Esophagus (tissue), 2 donors: ENCODE results near the gene MRGPRF. TPM values are rescaled to one million over a fixed set of nuclear protein-coding genes. Genes with fewer than 3 reads are reported as not detected.

ENCODE experiments used
- H3K27ac ChIP-seq, 2 donors: one replicate each; pipeline ENCODE4 v1.5.1; 2013; ENCODE audit warnings: low read depth in 2 of 2, mild to moderate bottlenecking in 2 of 2, inconsistent platforms in 1 of 2, low read length in 1 of 2, moderate library complexity in 1 of 2
- H3K27me3 ChIP-seq, 2 donors: one replicate each; pipeline ENCODE4 v1.6.1; 2013; ENCODE audit warnings: low read length in 2 of 2, control low read depth in 1 of 2, mild to moderate bottlenecking in 1 of 2; ENCODE audit not compliant: insufficient read depth in 2 of 2, control insufficient read depth in 1 of 2
- H3K36me3 ChIP-seq, 2 donors: one replicate each; pipeline ENCODE4 v1.6.1; 2013; ENCODE audit warnings: low read length in 1 of 2; ENCODE audit not compliant: control insufficient read depth in 2 of 2, insufficient read depth in 2 of 2
- H3K4me1 ChIP-seq, 2 donors: one replicate each; pipeline ENCODE4 v1.6.1; 2013; ENCODE audit warnings: low read length in 1 of 2; ENCODE audit not compliant: control insufficient read depth in 2 of 2, insufficient read depth in 2 of 2
- H3K4me3 ChIP-seq, 2 donors: one replicate each; pipeline ENCODE4 v1.5.1; 2013; ENCODE audit warnings: low read length in 2 of 2, mild to moderate bottlenecking in 2 of 2, low read depth in 1 of 2, moderate library complexity in 1 of 2
- H3K9me3 ChIP-seq, 2 donors: one replicate each; pipeline ENCODE4 v1.6.1; 2013; ENCODE audit warnings: mild to moderate bottlenecking in 2 of 2, low read depth in 1 of 2, low read length in 1 of 2, moderate library complexity in 1 of 2; ENCODE audit not compliant: control insufficient read depth in 2 of 2, insufficient read depth in 1 of 2
- WGBS, 2 donors: extraction: QIAGEN DNeasy Blood & Tissue Kit; methylation state at CpG; one replicate each; pipeline ENCODE4 v1.1.7; 2013; 5-methylcytosine and 5-hydroxymethylcytosine counted together
- polyA plus RNA-seq, 2 donors: library from polyadenylated mRNA; stranded (reverse); fragments of 200-250 nt; gene quantifications; one replicate each; pipeline ENCODE4 v1.2.3, GENCODE V29; 2013
- donor health status: healthy with polysubstance abuse.
- donor health status: Bipolar disorder and iron deficiency.

The MRGPRF gene
- polyA plus RNA-seq, 2 donors = 5.3 to 14.7 TPM

DNA sequence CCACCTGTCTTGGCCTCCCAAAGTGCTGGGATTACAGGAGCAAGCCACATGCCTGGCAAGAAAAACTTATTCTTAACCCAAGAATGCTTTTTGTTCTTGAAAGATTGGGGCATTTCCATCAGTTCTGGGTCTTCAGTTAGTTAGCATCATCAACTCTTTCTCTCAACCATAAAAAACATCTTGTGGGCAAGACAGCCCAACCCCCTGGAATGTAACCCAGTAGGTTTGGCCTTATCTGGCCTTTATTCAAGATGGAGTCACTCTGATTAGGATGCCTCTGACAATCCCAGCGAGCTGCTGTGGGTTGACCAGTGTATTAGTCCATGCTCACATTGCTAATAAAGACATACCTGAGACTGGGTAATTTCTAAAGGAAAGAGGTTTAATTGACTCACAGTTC, 26.5 kb upstream of the MRGPRF start:
- Histone ChIP-seq H3K27me3 (no peaks in the 10 kb centered on the region), H3K36me3 (no peaks in the 10 kb centered on the region), H3K4me3 (no peak overlapping the region), H3K27ac (no peak overlapping the region), H3K9me3 (no peaks in the 10 kb centered on the region), H3K4me1 (peaks cover 0 to 2% of the 10 kb centered on the region in 2 donors)
- 75 to 86% methylated on average over 1 of the region's 1 CpG for WGBS, 2 donors

DNA sequence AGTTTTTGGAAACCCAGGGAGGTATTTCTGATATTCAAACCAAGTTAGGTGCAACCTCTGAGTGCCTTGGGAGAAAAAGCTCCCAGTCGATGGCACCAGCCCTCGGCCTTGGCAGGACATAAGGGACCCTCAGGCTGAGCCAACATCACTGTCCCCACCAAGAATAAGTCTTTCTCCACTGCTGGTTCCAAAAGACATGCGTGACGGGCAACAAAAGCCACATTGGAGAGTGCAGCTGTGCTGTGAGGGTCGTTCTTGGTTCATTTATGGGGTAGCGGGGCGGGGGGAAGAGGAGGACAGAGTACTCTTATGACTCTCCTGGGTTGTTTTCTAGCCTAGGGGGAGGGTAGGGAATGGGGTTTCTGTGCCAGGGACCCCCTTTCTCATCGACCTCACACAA, 24.5 kb upstream of the MRGPRF start:
- peak overlapping the region in 1 of 2 donors; percentile 24 for H3K27ac ChIP-seq
- H3K27me3 ChIP-seq = no peaks in the 10 kb centered on the region
- 77 to 81% methylated on average over 8 of the region's 8 CpGs for WGBS, 2 donors
- H3K9me3 ChIP-seq = peaks cover 0 to 2% of the 10 kb centered on the region in 2 donors
- no peak overlapping the region for H3K4me3 ChIP-seq
- H3K4me1 ChIP-seq = no peaks in the 10 kb centered on the region
- H3K36me3 ChIP-seq = no peaks in the 10 kb centered on the region

- no peak overlapping the region for H3K27ac ChIP-seq
- no peaks in the 10 kb centered on the region for H3K36me3 ChIP-seq
- H3K9me3 ChIP-seq = peaks cover 0 to 2% of the 10 kb centered on the region in 2 donors
- 85 to 88% methylated on average over 18 of the region's 18 CpGs for WGBS, 2 donors
- H3K4me1 ChIP-seq = no peaks in the 10 kb centered on the region
- H3K4me3 ChIP-seq = no peak overlapping the region
- no peaks in the 10 kb centered on the region for H3K27me3 ChIP-seq
These were observed 24.0 kb upstream of the MRGPRF start for GRCh38 chr11:69037074-69037473.

DNA sequence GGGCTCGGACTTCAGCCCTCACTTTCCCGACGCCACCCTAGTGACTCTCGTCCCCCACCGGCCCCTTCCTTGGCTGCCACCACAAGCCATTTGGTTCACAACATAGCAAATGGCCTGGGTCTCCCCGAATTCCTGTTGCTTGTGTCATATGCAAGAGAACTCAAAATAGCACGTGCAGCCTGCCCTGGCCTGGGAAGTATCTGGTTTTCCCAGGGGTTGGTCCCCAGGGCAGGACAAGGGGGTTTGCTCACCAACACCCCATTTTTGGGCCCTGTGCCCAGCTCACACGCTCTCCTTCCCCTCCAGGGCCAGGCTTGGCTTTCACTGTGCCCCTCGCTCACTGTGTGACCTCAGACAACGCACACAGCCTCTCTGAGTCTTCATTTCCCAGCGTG, 22.9 kb upstream of the MRGPRF start:
- WGBS, 2 donors = 65 to 72% methylated on average over 11 of the region's 11 CpGs
- Histone ChIP-seq H3K4me3 (no peak overlapping the region), H3K4me1 (no peaks in the 10 kb centered on the region), H3K9me3 (peaks cover 0 to 2% of the 10 kb centered on the region in 2 donors), H3K27me3 (no peaks in the 10 kb centered on the region), H3K36me3 (no peaks in the 10 kb centered on the region), H3K27ac (peak overlapping the region in 1 of 2 donors; percentile 61)

DNA sequence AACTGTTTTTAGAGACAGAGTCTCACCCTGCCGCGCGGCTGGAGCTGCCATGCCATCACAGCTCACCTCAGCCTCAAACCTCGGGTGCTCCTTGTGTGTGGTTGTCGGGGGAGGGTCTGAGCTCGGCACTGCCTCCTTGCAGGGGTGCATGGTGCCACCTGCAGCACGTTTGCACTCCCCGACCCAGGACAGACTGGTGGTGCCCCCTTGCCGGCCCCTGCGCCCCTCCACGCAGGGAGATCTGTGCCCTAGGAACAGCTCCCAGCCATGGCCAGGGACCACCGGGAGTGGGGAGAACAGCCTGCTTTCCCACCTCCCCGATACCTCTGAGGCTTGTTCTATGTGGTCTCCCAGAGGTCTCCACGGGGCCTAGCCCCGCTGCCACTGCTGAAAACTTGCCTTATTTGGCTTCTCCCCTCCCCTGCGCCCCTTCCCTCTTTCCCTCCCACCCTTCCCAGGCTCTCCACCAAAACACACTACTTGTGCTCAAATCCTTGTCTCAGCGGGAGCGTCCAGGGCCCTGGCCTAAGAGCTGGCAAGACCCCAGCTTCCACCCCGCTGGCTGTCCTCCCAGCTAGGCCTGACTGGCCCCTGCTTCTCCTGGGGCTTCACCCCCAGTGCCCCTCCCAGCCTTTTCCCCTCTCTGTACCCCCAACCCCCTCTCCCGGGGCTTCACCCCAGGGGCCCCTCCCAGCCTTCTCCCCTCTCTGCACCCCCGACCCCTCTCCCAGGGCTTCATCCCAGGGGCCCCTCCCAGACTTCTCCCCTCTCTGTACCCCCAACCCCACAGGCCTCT, 22.3 kb upstream of the MRGPRF start:
- H3K27me3 ChIP-seq = no peaks in the 10 kb centered on the region
- H3K36me3 ChIP-seq = no peaks in the 10 kb centered on the region
- no peak overlapping the region for H3K4me3 ChIP-seq
- peaks cover 0 to 2% of the 10 kb centered on the region in 2 donors for H3K9me3 ChIP-seq
- no peaks in the 10 kb centered on the region for H3K4me1 ChIP-seq
- WGBS, 2 donors = 63 to 67% methylated on average over 20 to 21 of the region's 21 CpGs
- H3K27ac ChIP-seq = peak overlapping the region in 1 of 2 donors; percentile 61

DNA sequence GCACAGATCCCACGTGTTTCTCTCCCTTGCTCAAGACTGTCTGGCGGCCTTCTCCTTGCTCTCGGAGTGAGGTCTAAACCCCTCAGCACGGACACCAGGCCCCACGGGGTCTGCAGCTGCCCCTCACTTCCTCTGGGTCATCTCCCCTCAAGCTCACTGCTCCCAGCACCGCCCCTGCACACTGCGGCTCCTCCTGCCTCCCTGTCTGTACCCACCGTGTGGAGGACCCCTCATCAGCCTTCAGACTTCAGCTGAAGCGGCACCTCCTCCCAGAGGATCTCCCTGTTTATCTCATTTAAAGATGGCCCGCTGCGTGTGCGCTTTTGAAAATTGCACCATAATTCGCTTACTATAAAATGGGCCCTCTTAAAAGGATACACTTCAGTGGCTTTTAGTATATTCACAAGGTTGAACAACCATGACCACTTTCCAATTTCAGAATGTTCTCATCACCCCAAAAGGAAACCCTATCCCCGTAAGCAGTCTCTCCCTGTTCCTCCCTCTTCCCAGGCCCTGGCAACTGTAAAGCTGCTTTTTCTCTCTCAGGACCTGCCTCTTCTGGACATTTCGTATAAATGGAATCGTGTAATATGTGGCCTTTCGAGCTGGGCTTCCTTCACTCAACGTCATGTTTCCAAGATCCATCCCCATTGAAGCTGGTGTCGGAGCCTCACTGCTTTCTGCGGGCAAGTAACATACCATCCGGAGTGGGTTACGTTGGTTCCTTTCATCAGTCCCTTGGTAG, 21.2 kb upstream of the MRGPRF start:
- H3K9me3 ChIP-seq = peaks cover 0 to 2% of the 10 kb centered on the region in 2 donors
- no peaks in the 10 kb centered on the region for H3K27me3 ChIP-seq
- 85% methylated on average over 22 of the region's 22 CpGs for WGBS, 2 donors
- H3K4me3 ChIP-seq = no peak overlapping the region
- no peaks in the 10 kb centered on the region for H3K4me1 ChIP-seq
- no peak overlapping the region for H3K27ac ChIP-seq
- no peaks in the 10 kb centered on the region for H3K36me3 ChIP-seq

DNA sequence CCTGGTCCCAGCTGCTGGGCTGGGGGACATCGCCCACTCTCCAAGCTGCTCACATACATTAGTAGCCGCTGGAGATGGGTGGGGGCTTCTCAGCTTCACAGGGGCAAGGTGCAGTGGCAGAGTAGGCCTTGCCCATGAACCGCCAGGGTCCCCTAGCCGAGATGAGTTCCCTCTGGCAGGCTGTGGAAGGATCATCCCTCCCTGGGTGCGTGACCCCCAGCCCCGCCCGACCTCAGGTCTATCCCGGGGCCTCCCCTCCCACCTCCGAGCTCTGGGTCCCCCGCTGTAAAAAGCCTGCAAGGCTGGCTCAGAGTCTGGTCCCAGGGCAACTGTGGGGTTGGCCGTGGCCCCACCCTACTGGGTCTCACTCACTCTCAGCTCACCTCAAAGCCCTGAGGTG, 20.4 kb upstream of the MRGPRF start:
- Histone ChIP-seq H3K4me3 (no peak overlapping the region), H3K27ac (no peak overlapping the region), H3K27me3 (no peaks in the 10 kb centered on the region), H3K9me3 (peaks cover 0 to 2% of the 10 kb centered on the region in 2 donors), H3K36me3 (no peaks in the 10 kb centered on the region), H3K4me1 (no peaks in the 10 kb centered on the region)
- WGBS, 2 donors = 76 to 82% methylated on average over 11 of the region's 11 CpGs

DNA sequence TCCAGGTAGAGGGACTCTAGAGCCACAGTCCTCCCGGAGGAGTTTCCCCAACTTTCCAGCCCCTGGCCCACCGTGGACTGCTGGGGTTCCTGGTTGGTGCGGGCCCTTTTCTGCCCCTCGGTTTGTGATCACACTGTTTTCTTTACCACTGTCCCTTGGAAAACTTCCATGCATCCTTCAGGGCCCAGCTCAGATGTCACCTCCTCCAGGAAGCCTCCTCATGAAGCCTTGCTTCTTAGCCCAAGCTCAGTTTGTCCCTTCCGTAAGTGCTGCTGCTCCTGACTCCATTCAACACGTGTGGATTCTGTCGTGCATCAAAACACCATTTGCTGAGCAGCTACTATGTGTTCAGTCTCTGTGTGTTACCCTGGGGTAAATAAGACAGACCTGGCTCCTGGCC, 19.8 kb upstream of the MRGPRF start:
- Histone ChIP-seq H3K4me3 (no peak overlapping the region), H3K36me3 (no peaks in the 10 kb centered on the region), H3K27ac (no peak overlapping the region), H3K27me3 (no peaks in the 10 kb centered on the region), H3K4me1 (no peaks in the 10 kb centered on the region), H3K9me3 (peaks cover 0 to 2% of the 10 kb centered on the region in 2 donors)
- 78 to 85% methylated on average over 7 of the region's 7 CpGs for WGBS, 2 donors

- Histone ChIP-seq H3K36me3 (no peaks in the 10 kb centered on the region), H3K27ac (no peak overlapping the region), H3K4me1 (no peaks in the 10 kb centered on the region), H3K9me3 (peaks cover 0 to 2% of the 10 kb centered on the region in 2 donors), H3K4me3 (no peak overlapping the region), H3K27me3 (no peaks in the 10 kb centered on the region)
- 77 to 84% methylated on average over 6 of the region's 6 CpGs for WGBS, 2 donors
These were observed 17.3 kb upstream of the MRGPRF start for GRCh38 chr11:69030301-69030700.
